Activated naive CD4-positive, alpha-beta T cell treated with anti-CD3 and anti-CD28 coated beads, Interleukin-2, amount 10 ng/mL, durations not matched to agents 7 days and 5 days (primary cell): Measurements from ENCODE around the gene TBL2.
"Not testable (repeated sequence)": the region's sequence is repeated elsewhere in the genome, so short reads cannot be mapped to it uniquely, and the experiment has no call there.

Experiments used
- CTCF ChIA-PET: fragments of 350-600 bp; sonication (Branson Sonifier 250); formaldehyde crosslinking; loops from one replicate; lab custom pipeline; 2021; ENCODE audit warnings: antibody characterized with exemption; lab: Charles Lee
- DNase-seq: peaks from one replicate; pipeline ENCODE4 v3.0.0-alpha.2; 2020
- H3K27ac Mint-ChIP-seq: one replicate; pipeline ENCODE4 v1.8.0; 2021; ENCODE audit warnings: mild to moderate bottlenecking, moderate library complexity, mixed read lengths
- H3K27me3 Mint-ChIP-seq: one replicate; pipeline ENCODE4 v1.8.0; 2021; ENCODE audit warnings: mild to moderate bottlenecking, mixed read lengths
- H3K36me3 Mint-ChIP-seq: one replicate; pipeline ENCODE4 v1.8.0; 2021; ENCODE audit warnings: mixed read lengths
- H3K4me1 Mint-ChIP-seq: one replicate; pipeline ENCODE4 v1.8.0; 2021; ENCODE audit warnings: mixed read lengths
- H3K4me3 Mint-ChIP-seq: one replicate; pipeline ENCODE4 v1.8.0; 2021; ENCODE audit warnings: mild to moderate bottlenecking, moderate library complexity, mixed read lengths
- H3K9me3 Mint-ChIP-seq: one replicate; pipeline ENCODE4 v1.8.0; 2021; ENCODE audit warnings: mixed read lengths

Gene TBL2

DNA sequence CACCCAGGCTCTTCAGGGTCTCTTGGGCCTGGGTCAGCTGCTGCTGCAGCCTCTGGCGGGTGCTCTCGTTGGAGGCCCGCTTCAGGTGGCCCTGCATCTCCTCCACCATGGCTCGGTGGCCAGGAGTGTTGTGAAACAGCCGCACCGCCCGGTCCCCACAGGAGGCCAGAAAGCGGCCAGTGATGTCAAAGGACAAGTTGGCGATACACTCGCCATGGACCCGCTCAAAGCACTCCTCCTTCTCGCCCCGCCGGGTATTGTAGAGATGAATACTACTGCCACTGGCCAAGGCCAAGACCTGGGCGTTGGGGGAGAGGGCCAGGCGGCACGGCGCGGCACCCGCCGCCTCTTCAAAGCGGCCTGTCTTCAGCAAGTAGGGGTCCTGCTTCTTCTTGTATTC, 7.9 kb downstream of the TBL2 start:
- H3K36me3 Mint-ChIP-seq = peaks cover 51% of the 10 kb centered on the region
- H3K27ac Mint-ChIP-seq = no peak overlapping the region
- no peak for DNase-seq
- H3K4me3 Mint-ChIP-seq = no peak overlapping the region
- H3K27me3 Mint-ChIP-seq = no peaks in the 10 kb centered on the region
- CTCF ChIA-PET = no interaction called here
- H3K9me3 Mint-ChIP-seq = no peaks in the 10 kb centered on the region
- peaks cover 35% of the 10 kb centered on the region for H3K4me1 Mint-ChIP-seq

DNA sequence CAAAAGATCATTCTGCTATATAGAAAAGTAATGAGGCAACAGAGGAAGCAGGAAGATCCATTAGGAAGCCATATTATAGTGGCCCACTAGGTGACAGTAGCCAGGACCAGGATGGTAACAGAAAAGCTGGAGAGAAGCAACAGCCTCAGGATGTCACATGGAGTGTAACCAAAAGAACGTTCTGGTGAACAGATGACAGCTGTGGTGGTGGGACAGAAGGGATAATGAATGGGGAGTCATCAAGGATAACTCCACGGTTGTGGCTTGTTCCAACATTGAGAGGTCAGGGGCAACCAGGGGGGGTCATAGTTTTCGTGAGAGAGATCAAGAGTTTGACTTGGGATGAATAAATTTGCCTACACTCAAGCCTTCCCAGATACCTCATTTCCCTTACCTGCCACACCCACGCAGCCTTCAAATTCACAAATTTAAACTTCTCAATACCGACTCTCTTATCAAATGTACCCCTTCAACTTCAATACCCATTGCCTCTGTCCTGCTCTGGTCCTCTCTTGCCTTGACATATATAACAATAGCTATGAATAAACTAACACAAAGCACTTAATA, 9.3 kb downstream of the TBL2 start:
- CTCF ChIA-PET = interaction anchor here (1.5 kb wide), 1 partner anchor 38 kb away, joined by 3 read pairs; no protein-coding TSS in a partner anchor
- Mint-ChIP-seq H3K4me1 (peaks cover 38% of the 10 kb centered on the region), H3K4me3 (no peak overlapping the region), H3K36me3 (peaks cover 45% of the 10 kb centered on the region), H3K9me3 (no peaks in the 10 kb centered on the region), H3K27me3 (no peaks in the 10 kb centered on the region), H3K27ac (no peak overlapping the region)
- DNase-seq = no peak

DNA sequence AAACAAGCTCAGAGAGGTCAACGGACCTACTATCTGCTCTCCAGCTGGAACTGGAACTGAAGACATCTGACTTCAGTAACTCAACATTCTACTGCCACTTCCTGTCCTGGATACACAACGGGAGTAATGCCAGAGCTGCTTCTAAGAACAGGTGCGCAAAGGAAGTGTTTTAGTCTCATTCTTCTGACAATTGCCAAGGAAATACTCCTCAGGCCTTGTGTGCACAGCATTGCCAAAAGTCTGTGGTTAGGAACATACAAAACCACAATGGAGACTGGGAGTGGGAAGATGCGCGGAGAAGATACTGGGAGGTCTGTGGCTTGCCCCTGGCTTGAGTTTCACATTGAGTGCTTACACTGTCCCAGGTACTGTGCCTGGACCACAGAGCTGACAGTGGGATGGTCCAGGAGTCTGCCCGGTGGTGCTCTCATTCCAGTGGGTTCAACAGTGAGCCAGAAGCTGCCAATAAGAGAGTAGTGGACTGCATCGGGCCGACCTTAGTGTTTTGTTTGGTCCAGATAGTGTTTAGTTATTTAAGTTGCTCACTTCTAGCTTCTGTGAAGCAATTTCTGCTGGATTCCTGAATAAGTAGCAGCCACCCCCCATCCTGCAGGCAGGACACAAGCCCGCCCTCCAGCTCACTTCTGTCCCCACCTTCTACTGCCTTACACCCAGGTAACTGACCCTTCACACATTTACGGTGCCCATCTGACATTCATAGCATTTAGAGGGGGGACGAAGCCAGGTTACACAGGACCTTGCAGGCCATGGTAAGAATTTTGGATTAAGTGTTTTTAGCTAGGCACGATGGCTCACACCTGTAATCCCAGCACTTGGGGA, 10.3 kb downstream of the TBL2 start:
- Mint-ChIP-seq H3K4me1 (peaks cover 38% of the 10 kb centered on the region), H3K9me3 (no peaks in the 10 kb centered on the region), H3K27me3 (no peaks in the 10 kb centered on the region), H3K36me3 (peaks cover 38% of the 10 kb centered on the region), H3K27ac (peak overlapping the region; percentile 45), H3K4me3 (no peak overlapping the region)
- DNase-seq = peak; percentile 18
- CTCF ChIA-PET = interaction anchor here (1.5 kb wide), 1 partner anchor 39 kb away, joined by 3 read pairs; no protein-coding TSS in a partner anchor

DNA sequence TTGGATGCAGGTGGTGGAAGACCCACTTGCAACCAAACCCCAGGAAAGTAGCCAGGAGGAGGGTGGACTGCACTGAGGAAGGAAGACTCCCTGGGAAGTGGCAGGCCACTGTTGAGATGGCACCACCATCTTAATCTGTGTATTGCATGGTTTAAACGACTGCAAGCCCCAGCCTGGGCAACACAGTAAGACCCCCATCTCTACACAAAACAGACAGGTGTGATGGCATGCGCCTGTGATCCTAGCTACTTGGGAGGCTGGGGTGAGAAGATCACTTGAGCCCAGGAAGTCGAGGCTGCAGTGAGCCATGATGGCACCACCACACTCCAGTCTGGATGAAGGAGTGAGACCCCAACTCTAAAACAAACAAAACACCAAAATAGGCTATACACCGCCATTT, 11.2 kb downstream of the TBL2 start:
- Mint-ChIP-seq H3K4me1 (peaks cover 38% of the 10 kb centered on the region), H3K36me3 (peaks cover 29% of the 10 kb centered on the region), H3K27ac (no peak overlapping the region), H3K9me3 (no peaks in the 10 kb centered on the region), H3K27me3 (no peaks in the 10 kb centered on the region), H3K4me3 (no peak overlapping the region)
- DNase-seq = peak; percentile 10
- CTCF ChIA-PET = interaction anchor here (1.1 to 1.9 kb wide), 4 partner anchors 16 to 47 kb away, joined by 3 to 5 read pairs (median 4); no protein-coding TSS in a partner anchor

DNA sequence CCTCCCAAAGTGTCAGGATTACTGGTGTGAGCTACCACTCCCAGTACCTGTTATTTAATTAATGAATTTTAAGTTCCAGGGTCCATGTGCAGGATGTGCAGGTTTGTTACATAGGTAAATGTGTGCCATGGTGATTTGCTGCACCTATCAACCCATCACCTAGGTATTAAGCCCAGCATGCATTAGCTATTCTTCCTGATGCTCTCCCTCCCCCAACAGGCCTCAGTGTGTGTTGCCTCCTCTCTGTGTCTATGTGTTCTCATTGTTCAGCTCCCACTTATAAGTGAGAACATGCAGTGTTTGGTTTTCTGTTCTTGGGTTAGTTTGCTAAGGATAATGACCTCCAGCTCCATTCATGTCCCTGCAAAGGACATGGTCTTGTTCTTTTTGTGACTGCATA, 11.9 kb downstream of the TBL2 start:
- CTCF ChIA-PET = interaction anchor here (1.0 to 1.9 kb wide), 5 partner anchors 17 to 47 kb away, joined by 3 to 5 read pairs (median 4); no protein-coding TSS in a partner anchor
- DNase-seq = peak; percentile 19
- peaks cover 24% of the 10 kb centered on the region for H3K36me3 Mint-ChIP-seq
- H3K9me3 Mint-ChIP-seq, H3K27me3 Mint-ChIP-seq: not testable (repeated sequence)
- peak overlapping the region; percentile 65 for H3K4me3 Mint-ChIP-seq
- peak overlapping the region; percentile 61 for H3K27ac Mint-ChIP-seq
- peaks cover 38% of the 10 kb centered on the region for H3K4me1 Mint-ChIP-seq

DNA sequence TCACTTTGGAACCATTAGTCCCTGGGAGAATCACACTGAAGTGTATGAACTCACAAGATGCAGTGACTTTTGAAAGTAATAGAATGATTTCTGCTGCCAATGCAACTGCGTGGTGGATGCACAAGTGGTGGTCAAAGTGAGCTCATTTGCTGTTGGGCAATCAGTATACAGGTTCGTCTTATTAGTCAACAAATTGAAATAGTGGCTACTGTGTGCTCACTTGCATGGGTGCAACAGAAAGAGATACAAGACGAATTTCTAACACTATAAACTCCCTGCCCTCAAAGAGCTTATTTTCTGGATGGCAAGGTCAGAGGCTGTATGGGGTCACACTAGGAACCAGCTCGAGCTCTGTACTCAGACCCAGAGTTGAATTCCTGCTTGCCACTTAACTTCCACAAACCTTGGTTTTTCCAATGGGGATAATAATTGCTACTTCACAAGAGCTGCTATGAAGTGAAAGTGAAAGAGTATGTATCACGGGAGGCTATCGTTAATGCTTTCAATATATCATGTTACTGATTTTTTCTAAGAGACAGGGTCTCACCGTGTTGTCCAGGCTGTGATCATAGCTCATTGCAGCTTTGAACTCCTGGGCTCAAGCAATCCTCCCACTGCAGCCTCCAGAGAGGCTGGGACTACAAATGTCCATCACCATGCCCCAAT, 12.6 kb downstream of the TBL2 start:
- Mint-ChIP-seq H3K4me3 (peak overlapping the region; percentile 65), H3K27ac (peak overlapping the region; percentile 61)
- CTCF ChIA-PET = interaction anchor here (1.0 to 1.9 kb wide), 5 partner anchors 18 to 46 kb away, joined by 3 to 5 read pairs (median 4); no protein-coding TSS in a partner anchor

DNA sequence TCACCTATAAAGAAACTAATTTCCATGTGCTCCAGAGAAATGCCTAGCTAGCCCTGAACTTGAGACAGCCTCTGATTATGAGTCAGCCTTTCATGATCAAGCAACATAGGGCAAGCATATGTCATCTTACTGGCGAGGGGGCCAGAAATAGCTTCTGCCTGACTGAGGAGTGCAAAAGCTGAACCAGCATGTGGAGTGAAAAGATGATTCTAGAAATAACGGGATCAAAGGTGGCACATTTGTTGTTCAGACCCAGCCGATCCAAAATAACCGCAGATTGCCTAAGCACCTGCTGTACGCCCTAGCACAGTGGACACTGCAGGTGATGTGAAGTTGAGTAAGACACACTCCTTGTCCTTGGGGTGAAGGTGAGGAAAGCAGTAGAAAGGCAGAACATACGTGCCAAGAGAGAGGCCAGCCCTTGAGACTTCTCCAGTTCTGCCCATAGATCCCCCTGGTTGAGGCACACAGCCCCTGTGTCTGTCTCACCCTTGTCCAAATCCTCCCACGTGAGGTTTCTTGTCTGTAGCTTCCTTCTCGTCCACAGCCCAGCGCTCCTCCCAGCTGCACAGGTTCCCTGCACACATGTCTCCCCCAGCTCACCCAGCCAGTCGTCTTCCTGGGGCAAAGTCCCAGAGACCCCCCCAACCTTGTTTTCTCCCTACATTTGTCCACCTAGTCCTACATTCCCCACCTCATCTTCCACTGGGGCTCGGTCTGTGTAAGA, 18.1 kb downstream of the TBL2 start:
- no peak for DNase-seq
- H3K36me3 Mint-ChIP-seq = peaks cover 7% of the 10 kb centered on the region
- no peak overlapping the region for H3K4me3 Mint-ChIP-seq
- peak overlapping the region; percentile 33 for H3K27ac Mint-ChIP-seq
- H3K4me1 Mint-ChIP-seq = peaks cover 20% of the 10 kb centered on the region
- no peaks in the 10 kb centered on the region for H3K9me3 Mint-ChIP-seq
- H3K27me3 Mint-ChIP-seq = peaks cover 15% of the 10 kb centered on the region
- CTCF ChIA-PET = no interaction called here

More for the DNA sequence above, 12.6 kb downstream of the TBL2 start:
- Mint-ChIP-seq H3K9me3 (no peaks in the 10 kb centered on the region), H3K27me3 (no peaks in the 10 kb centered on the region), H3K4me1 (peaks cover 38% of the 10 kb centered on the region), H3K36me3 (peaks cover 19% of the 10 kb centered on the region)
- peak; percentile 21 for DNase-seq

DNA sequence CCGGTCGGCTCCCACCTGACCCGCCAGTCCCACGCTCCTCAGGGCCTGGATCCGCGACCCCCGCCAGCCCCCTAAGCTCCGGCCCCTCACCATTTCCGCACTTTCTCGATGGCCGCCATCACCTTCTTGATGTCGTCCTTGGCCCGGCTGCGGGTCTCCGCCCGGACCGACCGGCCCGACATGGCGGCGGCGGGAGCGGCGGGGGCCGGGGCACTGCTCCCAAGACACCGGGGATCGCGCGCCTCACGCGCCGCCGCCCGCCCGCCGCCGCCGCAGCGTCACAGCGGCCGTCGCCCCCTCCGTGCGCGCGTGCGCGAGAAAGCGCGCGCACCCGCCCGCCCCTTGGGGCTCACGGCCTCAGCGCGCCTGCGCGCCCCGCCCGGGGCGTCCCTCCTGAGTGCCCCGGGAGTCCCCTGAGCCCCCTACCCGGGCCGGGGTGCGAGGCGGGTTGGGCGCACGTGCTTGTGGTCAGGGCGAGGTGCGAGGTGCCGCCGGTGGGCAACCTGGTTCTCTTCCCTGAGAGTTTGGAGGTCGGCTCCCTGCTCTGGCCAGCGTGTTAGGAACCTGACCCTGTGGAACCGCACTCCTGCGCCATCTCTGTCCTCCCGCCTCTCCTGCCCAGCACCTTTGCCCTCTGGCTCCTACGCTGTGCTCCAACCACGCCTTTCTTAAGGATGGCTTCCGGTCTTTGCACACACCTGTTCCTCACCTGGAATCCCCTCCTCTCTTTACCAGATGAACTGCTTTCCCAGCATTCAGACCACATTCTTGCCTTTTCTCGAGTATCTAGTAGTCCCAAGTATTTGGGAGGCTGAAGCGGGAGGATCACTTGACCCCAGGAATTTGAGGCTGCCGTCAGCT, 20.8 kb downstream of the TBL2 start, which contains the start of gene BCL7B:
BCL7B (minus strand) TSS at position 294 of the 861 bp plus-strand sequence; CDS start at position 182, 112 bp downstream.
- Mint-ChIP-seq H3K27ac (peak within 1 kb of the TSS; percentile 98), H3K4me3 (peak within 1 kb of the TSS; percentile 96), H3K27me3 (peaks cover 15% of the 10 kb centered on the region), H3K4me1 (peaks cover 33% of the 10 kb centered on the region), H3K36me3 (peaks cover 13% of the 10 kb centered on the region), H3K9me3 (no peaks in the 10 kb centered on the region)
- DNase-seq = peak; percentile 82
- CTCF ChIA-PET = interaction anchor here (0.7 kb wide), 1 partner anchor 21 kb away, joined by 3 read pairs; the partner anchor contains the start of gene TBL2

DNA sequence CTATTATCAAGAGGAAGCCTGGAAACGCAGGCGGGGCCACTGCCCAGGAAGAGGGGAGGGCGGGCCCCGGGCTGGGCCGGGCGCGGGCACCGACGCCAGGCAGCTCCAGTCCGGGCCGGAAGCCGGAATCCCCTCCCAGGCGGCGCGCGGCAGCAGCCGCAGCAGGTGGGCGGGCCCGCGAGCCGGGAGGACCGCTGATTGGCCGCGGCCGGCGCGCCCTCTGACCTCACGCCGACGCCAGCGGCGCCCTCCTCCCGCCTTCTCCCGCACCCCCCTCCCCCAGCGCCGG, 21.3 kb downstream of the TBL2 start:
- peaks cover 15% of the 10 kb centered on the region for H3K27me3 Mint-ChIP-seq
- peak overlapping the region; percentile 90 for H3K27ac Mint-ChIP-seq
- H3K9me3 Mint-ChIP-seq = no peaks in the 10 kb centered on the region
- CTCF ChIA-PET = interaction anchor here (0.7 kb wide), 1 partner anchor 21 kb away, joined by 3 read pairs; the partner anchor contains the start of gene TBL2
- peak overlapping the region; percentile 96 for H3K4me3 Mint-ChIP-seq
- peaks cover 17% of the 10 kb centered on the region for H3K36me3 Mint-ChIP-seq
- H3K4me1 Mint-ChIP-seq = peaks cover 33% of the 10 kb centered on the region
- DNase-seq = peak; percentile 94

DNA sequence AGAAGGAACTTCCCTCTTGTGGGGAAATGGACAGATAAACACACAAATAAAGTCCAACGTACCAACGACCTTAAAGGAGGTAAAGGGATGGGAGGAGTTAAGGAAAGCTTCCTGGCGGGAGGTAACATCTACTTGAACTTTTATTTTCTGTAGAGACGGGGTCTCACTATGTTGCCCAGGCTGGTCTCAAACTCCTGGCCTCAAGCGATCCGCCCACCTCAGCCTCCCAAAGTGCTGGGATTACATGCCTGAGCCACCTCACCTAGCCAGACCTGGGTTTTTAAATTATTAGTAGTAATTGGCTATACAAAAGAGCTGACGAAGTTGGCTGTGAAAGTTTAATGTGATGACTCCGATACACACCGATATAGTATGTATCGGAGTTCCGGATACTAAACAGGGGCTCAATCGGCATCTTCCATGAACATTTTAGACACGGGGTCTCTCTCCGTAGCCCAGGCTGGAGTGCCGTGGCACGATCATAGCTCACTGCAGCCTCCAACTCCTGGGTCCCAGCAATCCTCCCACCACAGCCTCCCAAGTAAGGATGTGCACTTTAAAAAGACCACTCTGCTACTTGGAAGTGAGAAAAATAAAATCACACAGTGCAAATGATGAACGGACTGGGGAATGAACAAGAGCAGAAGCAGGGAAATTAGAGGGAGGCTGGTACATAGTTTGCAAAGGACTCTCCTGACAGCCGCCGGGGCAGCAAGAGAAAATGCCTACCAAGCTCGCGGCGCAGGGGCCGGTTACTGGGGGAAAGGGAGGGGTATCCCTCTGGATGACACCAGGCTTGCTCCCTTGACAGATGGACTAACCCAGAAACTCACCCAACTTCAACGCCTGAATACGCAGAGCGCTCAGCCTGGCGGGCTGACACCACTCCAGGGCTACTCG, 21.9 kb downstream of the TBL2 start:
- H3K4me3 Mint-ChIP-seq = peak overlapping the region; percentile 96
- peak overlapping the region; percentile 90 for H3K27ac Mint-ChIP-seq
- H3K9me3 Mint-ChIP-seq = no peaks in the 10 kb centered on the region
- peaks cover 33% of the 10 kb centered on the region for H3K4me1 Mint-ChIP-seq
- CTCF ChIA-PET = interaction anchor here (0.7 kb wide), 1 partner anchor 22 kb away, joined by 3 read pairs; the partner anchor contains the start of gene TBL2
- no peak for DNase-seq
- H3K36me3 Mint-ChIP-seq = peaks cover 18% of the 10 kb centered on the region
- H3K27me3 Mint-ChIP-seq = peaks cover 15% of the 10 kb centered on the region

DNA sequence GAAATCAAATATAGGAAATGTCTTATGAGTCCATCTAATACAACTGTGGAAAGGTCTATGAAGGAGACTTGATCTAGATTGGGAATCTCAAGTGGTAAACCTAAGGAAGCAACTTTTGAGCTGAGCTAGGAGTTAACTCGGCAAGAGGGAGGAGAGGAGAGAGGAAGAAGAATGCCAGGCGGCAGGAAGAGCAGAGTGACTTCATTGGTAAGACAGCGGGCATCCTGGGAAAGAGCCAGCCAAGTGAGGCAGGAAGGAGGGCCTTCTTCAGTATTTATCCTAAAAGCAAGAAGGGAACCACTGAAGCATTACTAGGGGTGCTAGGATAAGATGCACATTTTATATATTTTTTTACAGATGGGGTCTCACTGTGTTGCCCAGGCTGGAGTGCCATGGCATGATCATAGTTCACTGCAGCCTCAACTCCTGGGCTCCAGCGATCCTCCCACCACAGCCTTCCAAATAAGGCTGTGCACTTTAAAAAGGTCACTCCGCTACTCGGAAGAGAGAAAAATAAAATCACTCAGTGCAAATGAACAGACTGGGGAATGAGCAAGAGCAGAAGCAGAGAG, 22.9 kb downstream of the TBL2 start:
- Mint-ChIP-seq H3K4me1 (peaks cover 35% of the 10 kb centered on the region), H3K27ac (peak overlapping the region; percentile 90), H3K9me3 (no peaks in the 10 kb centered on the region), H3K36me3 (peaks cover 21% of the 10 kb centered on the region), H3K4me3 (peak overlapping the region; percentile 96), H3K27me3 (peaks cover 12% of the 10 kb centered on the region)
- DNase-seq = no peak
- CTCF ChIA-PET = no interaction called here

DNA sequence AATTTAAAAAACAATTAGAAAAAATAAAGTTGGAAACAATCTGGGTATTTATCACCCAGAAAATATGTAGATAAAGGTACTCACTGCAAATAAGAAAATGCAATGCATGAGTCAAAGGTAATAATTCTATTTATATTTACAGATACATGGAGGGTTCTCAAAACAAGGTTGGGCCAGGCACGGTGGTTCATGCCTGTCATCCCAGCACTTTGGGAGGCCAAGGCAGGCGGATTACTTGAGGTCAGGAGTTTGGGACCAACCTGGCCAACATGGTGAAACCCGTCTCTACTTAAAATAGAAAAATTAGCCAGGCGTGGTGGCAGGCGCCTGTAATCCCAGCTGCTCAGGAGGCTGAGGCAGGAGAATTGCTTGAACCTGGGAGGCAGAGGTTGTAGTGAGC, 28.3 kb downstream of the TBL2 start:
- CTCF ChIA-PET = not testable (repeated sequence)
- H3K4me1 Mint-ChIP-seq = peaks cover 43% of the 10 kb centered on the region

More for the DNA sequence above, 28.3 kb downstream of the TBL2 start:
- not testable (repeated sequence) for H3K27me3 Mint-ChIP-seq, DNase-seq, H3K27ac Mint-ChIP-seq, H3K9me3 Mint-ChIP-seq, H3K4me3 Mint-ChIP-seq
- peaks cover 34% of the 10 kb centered on the region for H3K36me3 Mint-ChIP-seq
